ENCODE data around the gene BASP1. TPM values are rescaled to one million over a fixed set of nuclear protein-coding genes. Genes with fewer than 3 reads are reported as not detected.

BASP1 gene
- polyA plus RNA-seq, 1 donor from 2014 or later = 974 TPM

GRCh38 chr5:17287501-17288155, 70.2 kb downstream of the BASP1 start:
- Histone ChIP-seq H3K4me2 (ENCODE audit: low read length) (no peak overlapping the region), H3K27ac (ENCODE audit: low read length) (no peak overlapping the region), H3K9me3 (ENCODE audit: low read length) (no peaks in the 10 kb centered on the region), H3K36me3 (ENCODE audit: insufficient read depth, low read length) (no peaks in the 10 kb centered on the region), H3K9ac (ENCODE audit: low read length) (no peak overlapping the region), H2AFZ (ENCODE audit: low read depth, low read length) (no peak overlapping the region), H3K79me2 (replicated peaks; ENCODE audit: insufficient read depth, low read length) (no peaks in the 10 kb centered on the region), H4K20me1 (ENCODE audit: insufficient read depth) (no peaks in the 10 kb centered on the region), H3F3A (ENCODE audit: insufficient read depth, low read length, poor library complexity, severe bottlenecking) (no peaks in the 10 kb centered on the region), H3K27me3 (ENCODE audit: insufficient read depth, low read depth, low read length) (no peaks in the 10 kb centered on the region), H3K4me3 (ENCODE audit: low read length) (no peak overlapping the region), H3K9me2 (ENCODE audit: insufficient read depth, low read length) (no peaks in the 10 kb centered on the region)
- no peak for TF ChIP-seq REST (IDR thresholded peaks at IDR 0.05; ENCODE audit: borderline replicate concordance)
- TF ChIP-seq RAD21 (conservative IDR thresholded peaks at IDR 0.05) = no peak
- no peak for TF ChIP-seq CTCF (IDR thresholded peaks at IDR 0.05; ENCODE audit: poor library complexity, severe bottlenecking)
- TF ChIP-seq EP300 (conservative IDR thresholded peaks at IDR 0.05; ENCODE audit: poor library complexity, severe bottlenecking) = no peak

GRCh38 chr5:17288570-17288969, 71.1 kb downstream of the BASP1 start:
- H3K27me3 ChIP-seq (ENCODE audit: insufficient read depth, low read depth, low read length) = no peaks in the 10 kb centered on the region
- no peaks in the 10 kb centered on the region for H3K9me3 ChIP-seq (ENCODE audit: low read length)
- TF ChIP-seq SMC3 (conservative IDR thresholded peaks at IDR 0.05; ENCODE audit: poor library complexity) = no peak
- TF ChIP-seq CTCF (IDR thresholded peaks at IDR 0.05; ENCODE audit: poor library complexity, severe bottlenecking) = no peak
- TF ChIP-seq POLR2AphosphoS5 (IDR thresholded peaks at IDR 0.05) = no peak
- TF ChIP-seq EP300 (conservative IDR thresholded peaks at IDR 0.05; ENCODE audit: poor library complexity, severe bottlenecking) = no peak
- no peak for TF ChIP-seq TAF1 (IDR thresholded peaks at IDR 0.05; ENCODE audit: low read depth)
- no peak for TF ChIP-seq EZH2 (IDR thresholded peaks at IDR 0.05; ENCODE audit: borderline replicate concordance, insufficient read depth, low read length, poor library complexity, severe bottlenecking)
- no peak for TF ChIP-seq REST (IDR thresholded peaks at IDR 0.05; ENCODE audit: borderline replicate concordance)
- no peak for TF ChIP-seq RAD21 (conservative IDR thresholded peaks at IDR 0.05)
- TF ChIP-seq MXI1 (conservative IDR thresholded peaks at IDR 0.05; ENCODE audit: poor library complexity, severe bottlenecking) = no peak
- H3F3A ChIP-seq (ENCODE audit: insufficient read depth, low read length, poor library complexity, severe bottlenecking) = no peaks in the 10 kb centered on the region
- H3K27ac ChIP-seq (ENCODE audit: low read length) = no peak overlapping the region
- no peak overlapping the region for H2AFZ ChIP-seq (ENCODE audit: low read depth, low read length)
- H3K4me2 ChIP-seq (ENCODE audit: low read length) = no peak overlapping the region
- no peak overlapping the region for H3K9ac ChIP-seq (ENCODE audit: low read length)
- H3K4me3 ChIP-seq (ENCODE audit: low read length) = no peak overlapping the region
- H4K20me1 ChIP-seq (ENCODE audit: insufficient read depth) = no peaks in the 10 kb centered on the region
- H3K79me2 ChIP-seq (replicated peaks; ENCODE audit: insufficient read depth, low read length) = no peaks in the 10 kb centered on the region
- H3K36me3 ChIP-seq (ENCODE audit: insufficient read depth, low read length) = no peaks in the 10 kb centered on the region
- no peaks in the 10 kb centered on the region for H3K9me2 ChIP-seq (ENCODE audit: insufficient read depth, low read length)

Measured in neural cell (in vitro differentiated cells).